ENCODE measurements around the gene CSAG3.

DNA sequence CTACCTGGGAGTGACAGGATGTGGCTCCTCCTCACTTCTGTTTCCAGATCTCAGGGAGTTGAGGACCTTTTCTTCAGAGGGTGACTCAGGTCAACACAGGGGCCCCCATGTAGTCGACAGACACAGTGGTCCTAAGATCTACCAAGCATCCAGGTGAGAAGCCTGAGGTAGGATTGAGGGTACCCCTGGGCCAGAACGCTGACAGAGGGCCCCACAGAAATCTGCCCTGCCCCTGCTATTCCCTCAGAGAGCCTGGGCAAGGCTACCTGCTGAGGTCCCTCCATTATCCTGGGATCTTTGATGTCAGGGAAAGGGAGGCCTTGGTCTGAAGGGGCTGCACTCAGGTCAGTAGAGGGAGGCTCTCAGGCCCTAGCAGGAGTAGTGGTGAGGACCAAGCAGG lies 23.9 kb upstream of the CSAG3 start:
- TF ChIP-seq, protein P1, sequence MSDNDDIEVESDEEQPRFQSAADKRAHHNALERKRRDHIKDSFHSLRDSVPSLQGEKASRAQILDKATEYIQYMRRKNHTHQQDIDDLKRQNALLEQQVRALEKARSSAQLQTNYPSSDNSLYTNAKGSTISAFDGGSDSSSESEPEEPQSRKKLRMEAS (IDR thresholded peaks at IDR 0.05): no peak
- no peak for TF ChIP-seq RAD21 (IDR thresholded peaks at IDR 0.05; ENCODE audit: low read depth)
- TF ChIP-seq YY1 (IDR thresholded peaks at IDR 0.05; ENCODE audit: extremely low read depth, insufficient replicate concordance, low read depth, low read length): no peak
- TF ChIP-seq, protein P2, sequence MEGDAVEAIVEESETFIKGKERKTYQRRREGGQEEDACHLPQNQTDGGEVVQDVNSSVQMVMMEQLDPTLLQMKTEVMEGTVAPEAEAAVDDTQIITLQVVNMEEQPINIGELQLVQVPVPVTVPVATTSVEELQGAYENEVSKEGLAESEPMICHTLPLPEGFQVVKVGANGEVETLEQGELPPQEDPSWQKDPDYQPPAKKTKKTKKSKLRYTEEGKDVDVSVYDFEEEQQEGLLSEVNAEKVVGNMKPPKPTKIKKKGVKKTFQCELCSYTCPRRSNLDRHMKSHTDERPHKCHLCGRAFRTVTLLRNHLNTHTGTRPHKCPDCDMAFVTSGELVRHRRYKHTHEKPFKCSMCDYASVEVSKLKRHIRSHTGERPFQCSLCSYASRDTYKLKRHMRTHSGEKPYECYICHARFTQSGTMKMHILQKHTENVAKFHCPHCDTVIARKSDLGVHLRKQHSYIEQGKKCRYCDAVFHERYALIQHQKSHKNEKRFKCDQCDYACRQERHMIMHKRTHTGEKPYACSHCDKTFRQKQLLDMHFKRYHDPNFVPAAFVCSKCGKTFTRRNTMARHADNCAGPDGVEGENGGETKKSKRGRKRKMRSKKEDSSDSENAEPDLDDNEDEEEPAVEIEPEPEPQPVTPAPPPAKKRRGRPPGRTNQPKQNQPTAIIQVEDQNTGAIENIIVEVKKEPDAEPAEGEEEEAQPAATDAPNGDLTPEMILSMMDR (IDR thresholded peaks at IDR 0.05 in 2 of 3, conservative IDR thresholded peaks at IDR 0.05 in 1 of 3; ENCODE audit: borderline replicate concordance in 1 of 3, insufficient read depth in 1 of 3, low read depth in 2 of 3, low read length in 2 of 3): no peak
- TF ChIP-seq, protein P3, sequence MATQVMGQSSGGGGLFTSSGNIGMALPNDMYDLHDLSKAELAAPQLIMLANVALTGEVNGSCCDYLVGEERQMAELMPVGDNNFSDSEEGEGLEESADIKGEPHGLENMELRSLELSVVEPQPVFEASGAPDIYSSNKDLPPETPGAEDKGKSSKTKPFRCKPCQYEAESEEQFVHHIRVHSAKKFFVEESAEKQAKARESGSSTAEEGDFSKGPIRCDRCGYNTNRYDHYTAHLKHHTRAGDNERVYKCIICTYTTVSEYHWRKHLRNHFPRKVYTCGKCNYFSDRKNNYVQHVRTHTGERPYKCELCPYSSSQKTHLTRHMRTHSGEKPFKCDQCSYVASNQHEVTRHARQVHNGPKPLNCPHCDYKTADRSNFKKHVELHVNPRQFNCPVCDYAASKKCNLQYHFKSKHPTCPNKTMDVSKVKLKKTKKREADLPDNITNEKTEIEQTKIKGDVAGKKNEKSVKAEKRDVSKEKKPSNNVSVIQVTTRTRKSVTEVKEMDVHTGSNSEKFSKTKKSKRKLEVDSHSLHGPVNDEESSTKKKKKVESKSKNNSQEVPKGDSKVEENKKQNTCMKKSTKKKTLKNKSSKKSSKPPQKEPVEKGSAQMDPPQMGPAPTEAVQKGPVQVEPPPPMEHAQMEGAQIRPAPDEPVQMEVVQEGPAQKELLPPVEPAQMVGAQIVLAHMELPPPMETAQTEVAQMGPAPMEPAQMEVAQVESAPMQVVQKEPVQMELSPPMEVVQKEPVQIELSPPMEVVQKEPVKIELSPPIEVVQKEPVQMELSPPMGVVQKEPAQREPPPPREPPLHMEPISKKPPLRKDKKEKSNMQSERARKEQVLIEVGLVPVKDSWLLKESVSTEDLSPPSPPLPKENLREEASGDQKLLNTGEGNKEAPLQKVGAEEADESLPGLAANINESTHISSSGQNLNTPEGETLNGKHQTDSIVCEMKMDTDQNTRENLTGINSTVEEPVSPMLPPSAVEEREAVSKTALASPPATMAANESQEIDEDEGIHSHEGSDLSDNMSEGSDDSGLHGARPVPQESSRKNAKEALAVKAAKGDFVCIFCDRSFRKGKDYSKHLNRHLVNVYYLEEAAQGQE (IDR thresholded peaks at IDR 0.05; ENCODE audit: low read depth): no peak
- no peak for TF ChIP-seq CEBPB (IDR thresholded peaks at IDR 0.05; ENCODE audit: low read depth)
- TF ChIP-seq, protein P4, sequence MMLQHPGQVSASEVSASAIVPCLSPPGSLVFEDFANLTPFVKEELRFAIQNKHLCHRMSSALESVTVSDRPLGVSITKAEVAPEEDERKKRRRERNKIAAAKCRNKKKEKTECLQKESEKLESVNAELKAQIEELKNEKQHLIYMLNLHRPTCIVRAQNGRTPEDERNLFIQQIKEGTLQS (IDR thresholded peaks at IDR 0.05): no peak
- TF ChIP-seq ZNF274 (IDR thresholded peaks at IDR 0.05; ENCODE audit: low read depth, low read length): no peak
